Stimulated activated CD8-positive, alpha-beta memory T cell treated with anti-CD3 and anti-CD28 coated beads, Interleukin-12 subunit alpha, Interleukin-12 subunit beta, amount 100 ng/mL, for 24 hours (primary cell): ENCODE data around the gene PDE6B.
"Not testable (repeated sequence)": the region's sequence is repeated elsewhere in the genome, so short reads cannot be mapped to it uniquely, and the experiment has no call there.

ENCODE experiments used
- DNase-seq: peaks from one replicate; pipeline ENCODE4 v3.0.0-alpha.2; 2020; ENCODE audit errors: extremely low read depth

Gene PDE6B

DNA sequence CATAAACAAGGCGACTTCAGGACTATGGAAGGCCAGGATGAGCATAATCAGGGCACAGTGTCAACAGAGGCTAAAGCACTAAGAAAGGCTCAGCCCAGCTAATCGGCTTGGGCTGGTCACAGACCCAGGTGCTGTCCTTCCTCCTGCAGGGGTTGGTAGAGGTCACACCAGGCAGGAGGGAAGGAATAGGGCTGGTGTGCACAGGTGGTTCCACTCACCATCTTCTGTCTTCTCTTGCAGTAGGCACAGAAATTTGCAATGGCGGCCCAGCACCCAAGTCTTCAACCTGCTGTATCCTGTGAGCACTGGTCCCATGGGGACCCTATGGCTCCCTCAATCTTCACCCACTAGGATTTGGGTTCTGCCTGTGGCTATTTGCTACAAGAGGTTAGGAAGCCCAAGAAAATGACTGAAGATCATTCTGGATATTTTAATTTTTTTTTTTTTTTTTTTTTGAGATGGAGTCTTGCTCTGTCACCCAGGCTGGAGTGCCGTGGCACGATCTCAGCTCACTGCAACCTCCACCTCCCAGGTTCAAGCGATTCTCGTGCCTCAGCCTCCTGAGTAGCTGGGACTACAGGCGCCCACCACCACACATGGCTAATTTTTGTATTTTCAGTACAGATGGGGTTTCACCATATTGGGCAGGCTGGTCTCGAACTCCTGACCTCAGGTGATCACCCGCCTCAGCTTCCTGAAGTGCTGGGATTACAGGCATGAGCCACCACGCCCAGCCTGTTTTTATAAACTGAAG lies 44.6 kb downstream of the PDE6B start:
- DNase-seq, result not testable (repeated sequence)

DNA sequence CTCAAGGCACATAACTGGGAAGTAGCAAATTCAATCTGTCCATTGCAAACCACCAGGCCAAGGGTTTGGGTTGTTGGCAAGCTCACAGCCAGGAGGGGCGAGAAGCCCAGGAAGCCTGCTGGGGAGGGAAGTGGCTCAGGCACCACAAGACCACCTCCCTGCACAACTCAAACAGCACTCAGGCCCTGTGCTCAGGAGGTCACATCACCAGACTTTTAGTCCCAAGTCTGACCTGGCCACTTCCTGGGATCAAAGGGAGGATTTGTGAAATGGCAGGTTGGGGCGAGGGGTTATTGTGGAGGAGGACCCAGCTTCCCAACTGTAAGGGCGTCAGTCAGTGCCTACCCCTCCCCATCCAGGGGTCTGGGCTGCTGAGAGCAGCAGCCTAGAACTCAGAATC lies 46.4 kb downstream of the PDE6B start:
- DNase-seq, result no peak

DNA sequence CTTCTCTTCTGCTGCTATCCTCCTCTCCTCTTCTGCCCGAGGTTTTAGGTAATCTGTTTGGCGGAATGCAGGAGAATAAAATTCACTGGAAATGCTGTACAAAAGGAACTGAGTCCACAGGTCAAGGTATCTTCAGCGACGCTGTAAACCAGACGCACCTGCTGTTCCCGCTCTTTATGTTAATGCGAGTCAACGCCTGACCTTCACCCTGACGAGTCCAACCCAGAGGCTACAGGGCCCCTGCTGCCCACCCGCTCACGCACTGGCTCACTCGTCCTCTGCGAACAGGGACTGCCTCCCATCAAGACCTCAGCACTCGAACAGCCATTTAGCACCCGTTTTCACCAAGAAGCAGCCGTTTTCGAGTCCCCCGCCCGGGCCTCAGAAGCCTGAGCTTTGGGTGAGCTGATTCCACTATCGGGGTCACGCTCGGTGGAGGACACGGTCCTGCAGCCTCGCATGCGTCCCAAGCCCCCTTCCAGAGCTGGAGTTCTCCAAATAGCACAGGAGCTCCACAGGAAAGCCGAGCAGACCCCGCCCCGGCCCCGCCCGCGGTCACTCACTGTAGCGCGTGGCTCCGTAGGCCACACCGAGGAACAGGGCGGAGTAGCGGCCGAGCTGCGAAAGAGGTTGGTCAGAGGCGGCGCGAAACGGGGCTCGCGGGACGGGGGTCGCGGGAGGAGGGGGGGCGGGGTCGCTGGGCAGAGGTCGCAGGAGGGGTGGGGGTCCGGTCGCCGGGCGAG lies 48.1 kb downstream of the PDE6B start:
- DNase-seq, result no peak

GRCh38 chr4:674172-675035 lies 49.0 kb downstream of the PDE6B start, which contains the start of the genes ATP5ME and MYL5:
ATP5ME (minus strand) TSS chr4:674276; CDS start chr4:674247, 29 bp downstream.
MYL5 (plus strand) TSS chr4:674542; CDS start chr4:678027, 3,485 bp downstream.
- DNase-seq, result peak; percentile 93

GRCh38 chr4:675036-675882 lies 49.9 kb downstream of the PDE6B start:
- no peak for DNase-seq

DNA sequence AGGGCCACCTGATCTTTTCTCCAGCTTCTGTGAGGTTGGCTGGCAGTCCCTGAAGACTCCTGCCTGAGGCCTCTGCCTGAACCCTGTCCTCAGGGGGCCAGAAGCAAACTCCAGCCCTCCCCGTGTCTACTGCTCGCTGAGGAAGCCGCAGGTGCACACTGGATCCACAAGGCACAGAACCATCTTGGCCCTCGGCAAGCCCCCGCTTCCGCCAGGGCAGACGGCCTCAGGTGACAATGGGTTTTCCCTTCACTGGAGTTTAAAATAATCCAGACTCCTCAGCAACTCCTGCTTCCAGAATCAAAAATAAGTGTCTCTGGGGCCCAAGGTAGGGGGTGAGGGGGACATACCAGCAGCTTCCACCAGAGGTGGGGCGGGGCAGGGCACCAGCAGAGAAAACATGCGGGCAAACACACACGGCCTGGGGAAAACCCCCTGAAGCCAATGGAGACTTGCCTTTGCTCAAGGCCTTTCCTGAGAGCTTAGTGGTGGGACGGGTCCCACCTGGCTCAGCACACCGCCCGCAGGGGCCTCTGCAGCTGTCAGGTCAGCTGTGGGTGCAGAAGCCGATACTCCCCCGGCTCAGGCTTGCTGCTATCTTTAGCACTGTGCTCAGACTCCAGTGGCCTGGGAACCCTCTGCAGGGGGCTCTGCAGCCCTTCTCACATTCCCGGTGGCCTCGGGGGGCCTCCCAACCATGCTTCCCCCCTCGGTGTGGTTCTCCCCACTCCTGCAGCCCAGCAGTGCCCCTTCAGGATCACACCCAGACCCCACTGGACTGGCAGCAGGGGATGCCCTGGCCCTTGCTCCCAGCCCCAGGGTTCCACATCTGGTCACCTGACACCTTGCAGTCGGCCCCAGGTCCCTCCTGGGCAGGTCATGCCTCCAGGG lies 50.9 kb downstream of the PDE6B start:
- no peak for DNase-seq

DNA sequence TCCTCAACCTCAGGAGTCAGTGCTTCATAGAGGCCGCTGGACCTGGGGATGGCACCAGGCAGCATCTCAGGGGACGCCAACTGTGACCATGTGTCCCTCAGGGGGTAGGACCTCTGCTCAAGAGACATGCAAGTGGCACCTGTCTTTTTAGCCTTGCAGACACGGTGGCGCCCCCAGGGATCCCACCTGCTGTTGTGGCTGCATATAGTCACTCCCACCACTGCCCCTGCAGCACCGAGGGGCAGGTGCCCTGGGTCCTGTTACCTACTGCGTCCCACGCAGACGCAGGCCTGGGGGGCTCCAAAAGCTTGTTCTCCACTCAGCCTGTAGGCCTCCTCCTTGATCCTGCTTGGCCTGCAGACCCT lies 51.5 kb downstream of the PDE6B start:
- no peak for DNase-seq

GRCh38 chr4:677431-678293 lies 52.3 kb downstream of the PDE6B start:
- no peak for DNase-seq

DNA sequence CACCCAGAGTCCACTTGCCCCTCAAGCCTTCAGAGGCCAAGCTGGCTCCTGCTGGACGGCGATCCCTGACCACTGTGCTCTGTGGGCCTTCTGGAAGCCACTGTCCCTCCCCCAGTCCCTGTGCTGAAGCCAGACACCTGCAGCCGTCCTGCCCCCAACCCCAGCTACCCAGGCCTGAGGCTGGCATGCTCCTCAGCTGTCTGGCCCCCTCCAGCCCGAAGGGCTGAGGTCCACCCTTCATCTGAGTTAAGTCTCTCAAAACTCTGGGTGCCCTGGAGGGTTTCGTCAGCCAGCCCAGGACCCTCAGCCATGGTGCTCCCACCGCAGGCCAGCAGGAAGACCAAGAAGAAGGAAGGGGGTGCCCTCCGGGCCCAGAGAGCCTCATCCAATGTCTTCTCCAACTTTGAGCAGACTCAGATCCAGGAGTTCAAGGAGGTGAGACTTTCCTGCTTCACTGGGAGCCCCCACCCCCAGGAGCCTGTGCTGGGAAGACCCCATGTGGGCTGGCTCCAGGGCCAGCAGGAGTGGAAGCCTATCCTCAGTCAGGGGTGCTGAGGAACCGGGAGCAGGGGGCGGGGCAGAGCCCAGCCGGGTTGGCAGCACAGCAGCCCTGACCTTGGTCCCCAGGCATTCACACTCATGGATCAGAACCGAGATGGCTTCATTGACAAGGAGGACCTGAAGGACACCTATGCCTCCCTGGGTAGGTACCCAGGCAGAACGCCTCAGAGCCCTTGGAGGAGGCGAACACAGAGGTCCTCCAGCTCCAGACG lies 53.1 kb downstream of the PDE6B start:
- DNase-seq, result no peak

- no peak for DNase-seq
Observed at GRCh38 chr4:679104-679481, 53.7 kb downstream of the PDE6B start.

DNA sequence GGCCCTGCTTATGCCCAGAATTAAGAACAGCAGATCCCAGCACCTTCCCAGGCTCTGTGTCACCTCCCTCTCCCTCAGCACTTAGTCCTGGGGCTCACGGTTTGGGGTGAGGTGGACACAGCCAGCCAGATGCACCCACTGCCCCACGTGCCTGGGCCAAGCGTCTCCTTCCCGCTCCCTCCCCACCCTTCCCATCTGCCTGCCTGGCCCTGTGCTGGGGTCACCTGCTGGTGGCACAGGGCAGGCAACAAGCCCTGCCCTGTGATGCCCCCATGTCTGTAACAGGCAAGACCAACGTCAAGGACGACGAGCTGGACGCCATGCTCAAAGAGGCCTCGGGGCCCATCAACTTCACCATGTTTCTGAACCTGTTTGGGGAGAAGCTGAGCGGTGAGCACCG lies 54.3 kb downstream of the PDE6B start:
- no peak for DNase-seq

DNA sequence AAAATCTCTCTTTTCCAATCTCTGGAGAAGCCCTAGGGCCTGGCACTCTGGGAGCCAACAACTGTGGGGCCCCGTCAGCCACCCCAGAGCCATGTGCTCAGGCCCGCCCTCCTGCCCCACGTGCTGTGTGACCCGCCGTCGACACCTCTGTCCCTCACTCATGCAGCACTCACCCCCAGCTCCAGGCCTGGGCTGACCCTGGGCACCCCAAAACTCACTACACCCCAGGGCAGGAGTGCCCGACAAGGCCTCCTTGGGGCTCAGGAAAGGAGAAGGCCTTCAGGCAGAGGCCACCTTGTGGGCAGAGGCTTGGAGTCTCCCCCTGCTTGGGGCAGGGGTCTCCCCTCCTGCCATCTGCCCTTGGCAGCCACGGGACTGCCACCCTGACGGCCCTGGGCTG lies 54.7 kb downstream of the PDE6B start:
- no peak for DNase-seq

GRCh38 chr4:680551-680927 lies 55.2 kb downstream of the PDE6B start:
- DNase-seq, result no peak

GRCh38 chr4:680928-681645 lies 55.7 kb downstream of the PDE6B start:
- DNase-seq, result no peak

- no peak for DNase-seq
Observed at GRCh38 chr4:681736-682451, 56.5 kb downstream of the PDE6B start.

- no peak for DNase-seq
Observed at GRCh38 chr4:682490-683172, 57.3 kb downstream of the PDE6B start.
